SK-N-SH treated with all-trans-retinoic acid at 6 μM for 48 hours (cell line): ENCODE measurements around the gene AATF.
"Not testable (repeated sequence)": the region's sequence is repeated elsewhere in the genome, so short reads cannot be mapped to it uniquely, and the experiment has no call there.

Experiments used
- ATAC-seq: fragments of 200-7000 bp; cut with Tn5 transposase; 3 replicates; pipeline ENCODE4 v1.9.1; 2020; ENCODE audit warnings: mild to moderate bottlenecking, moderate library complexity
- ARNTL ChIP-seq: fragments of 450-650 bp; formaldehyde crosslinking; IDR thresholded peaks from 2 replicates; pipeline ENCODE4 v1.5.0; 2020; ENCODE audit warnings: low read depth, mild to moderate bottlenecking, moderate library complexity, borderline replicate concordance
- ESRRG ChIP-seq: fragments of 250-450 bp; sonication (Bioruptor Pico); IDR thresholded peaks from 2 replicates; pipeline ENCODE4 v1.6.1; 2021; ENCODE audit warnings: mild to moderate bottlenecking
- GLIS3 ChIP-seq: fragments of 250-450 bp; sonication (Bioruptor Pico); IDR thresholded peaks from 2 replicates; pipeline ENCODE4 v1.5.0; 2020; ENCODE audit warnings: mild to moderate bottlenecking, moderate library complexity
- ISL1 ChIP-seq: fragments of 250-450 bp; sonication (Bioruptor Pico); IDR thresholded peaks from 2 replicates; pipeline ENCODE4 v2.1.2; 2022; ENCODE audit warnings: mild to moderate bottlenecking, moderate library complexity
- OSR1 ChIP-seq: fragments of 250-450 bp; sonication (Bioruptor Pico); IDR thresholded peaks from 2 replicates; pipeline ENCODE4 v1.8.0; 2022; ENCODE audit warnings: moderate library complexity, mild to moderate bottlenecking, inconsistent platforms
- RARB ChIP-seq: fragments of 250-450 bp; sonication (Bioruptor Pico); IDR thresholded peaks from 2 replicates; pipeline ENCODE4 v1.8.0; 2021; ENCODE audit warnings: mild to moderate bottlenecking, moderate library complexity
- TCF4 ChIP-seq: fragments of 250-450 bp; sonication (Bioruptor Pico); IDR thresholded peaks from 2 replicates; pipeline ENCODE4 v1.8.0; 2021; ENCODE audit warnings: mild to moderate bottlenecking, moderate library complexity, borderline replicate concordance
- TOX ChIP-seq: fragments of 250-450 bp; sonication (Bioruptor Pico); IDR thresholded peaks from 2 replicates; pipeline ENCODE4 v1.8.0; 2021; ENCODE audit warnings: mild to moderate bottlenecking, moderate library complexity, borderline replicate concordance
- ZFP30 ChIP-seq: fragments of 450-650 bp; formaldehyde crosslinking; IDR thresholded peaks from 2 replicates; pipeline ENCODE4 v1.5.0; 2022; ENCODE audit warnings: mild to moderate bottlenecking, moderate library complexity
- ZNF8 ChIP-seq: fragments of 450-650 bp; formaldehyde crosslinking; IDR thresholded peaks from 2 replicates; pipeline ENCODE4 v1.5.0; 2020; ENCODE audit warnings: mild to moderate bottlenecking, moderate library complexity
- TF ChIP-seq, protein P1 (sequence below): fragments of 250-450 bp; sonication (Bioruptor Pico); IDR thresholded peaks from 2 replicates; pipeline ENCODE4 v1.8.0; 2020; ENCODE audit warnings: mild to moderate bottlenecking, moderate library complexity, borderline replicate concordance
- TF ChIP-seq, protein P2 (sequence below): fragments of 250-450 bp; sonication (Bioruptor Pico); IDR thresholded peaks from 2 replicates; pipeline ENCODE4 v1.5.1; 2021; ENCODE audit warnings: mild to moderate bottlenecking, moderate library complexity
- TF ChIP-seq, protein P3 (sequence below): fragments of 250-450 bp; sonication (Bioruptor Pico); IDR thresholded peaks from 2 replicates; pipeline ENCODE4 v1.8.0; 2021; ENCODE audit warnings: low read depth, mild to moderate bottlenecking, moderate library complexity, borderline replicate concordance
- TF ChIP-seq, protein P4 (sequence below): fragments of 250-450 bp; sonication (Bioruptor Pico); IDR thresholded peaks from 2 replicates; pipeline ENCODE4 v1.5.1; 2020; ENCODE audit warnings: low read depth, mild to moderate bottlenecking, moderate library complexity
- TF ChIP-seq, protein P5 (sequence below): fragments of 250-450 bp; sonication (Bioruptor Pico); IDR thresholded peaks from 2 replicates; pipeline ENCODE4 v1.5.0; 2020; ENCODE audit warnings: mild to moderate bottlenecking, moderate library complexity

Gene AATF

DNA sequence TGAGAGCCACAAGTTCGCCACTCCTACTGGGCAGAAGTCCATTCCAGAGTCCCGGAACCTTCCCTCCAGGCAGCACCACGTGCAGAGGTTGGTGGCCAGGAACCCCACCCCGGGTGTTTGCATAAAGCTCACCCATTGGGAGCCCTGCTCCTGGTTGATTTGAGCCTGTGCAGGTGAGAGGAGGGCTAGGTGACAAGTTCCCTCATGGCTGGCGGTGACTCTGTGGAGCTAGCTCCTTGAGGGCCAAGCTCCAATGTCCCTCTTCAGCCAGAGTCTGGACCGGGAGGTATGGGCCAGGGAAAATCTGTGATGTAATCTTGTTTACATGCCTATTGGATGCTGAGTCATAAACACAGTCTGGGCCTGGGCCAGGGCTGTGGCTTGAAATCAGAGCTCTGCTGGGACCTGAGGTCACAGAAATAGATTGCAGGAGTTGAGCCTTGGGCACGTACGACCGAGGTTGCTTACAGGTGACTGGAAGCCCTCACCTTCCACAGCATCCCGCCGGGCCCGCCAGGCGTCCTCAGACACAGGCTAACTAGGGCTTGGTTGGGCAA is 118.9 kb downstream of the AATF start (continued):
- TF ChIP-seq, protein P1, sequence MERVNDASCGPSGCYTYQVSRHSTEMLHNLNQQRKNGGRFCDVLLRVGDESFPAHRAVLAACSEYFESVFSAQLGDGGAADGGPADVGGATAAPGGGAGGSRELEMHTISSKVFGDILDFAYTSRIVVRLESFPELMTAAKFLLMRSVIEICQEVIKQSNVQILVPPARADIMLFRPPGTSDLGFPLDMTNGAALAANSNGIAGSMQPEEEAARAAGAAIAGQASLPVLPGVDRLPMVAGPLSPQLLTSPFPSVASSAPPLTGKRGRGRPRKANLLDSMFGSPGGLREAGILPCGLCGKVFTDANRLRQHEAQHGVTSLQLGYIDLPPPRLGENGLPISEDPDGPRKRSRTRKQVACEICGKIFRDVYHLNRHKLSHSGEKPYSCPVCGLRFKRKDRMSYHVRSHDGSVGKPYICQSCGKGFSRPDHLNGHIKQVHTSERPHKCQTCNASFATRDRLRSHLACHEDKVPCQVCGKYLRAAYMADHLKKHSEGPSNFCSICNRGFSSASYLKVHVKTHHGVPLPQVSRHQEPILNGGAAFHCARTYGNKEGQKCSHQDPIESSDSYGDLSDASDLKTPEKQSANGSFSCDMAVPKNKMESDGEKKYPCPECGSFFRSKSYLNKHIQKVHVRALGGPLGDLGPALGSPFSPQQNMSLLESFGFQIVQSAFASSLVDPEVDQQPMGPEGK (CRISPR knock-in tag), result no peak
- no peak for TF ChIP-seq ESRRG (CRISPR knock-in tag)
- TF ChIP-seq, protein P2, sequence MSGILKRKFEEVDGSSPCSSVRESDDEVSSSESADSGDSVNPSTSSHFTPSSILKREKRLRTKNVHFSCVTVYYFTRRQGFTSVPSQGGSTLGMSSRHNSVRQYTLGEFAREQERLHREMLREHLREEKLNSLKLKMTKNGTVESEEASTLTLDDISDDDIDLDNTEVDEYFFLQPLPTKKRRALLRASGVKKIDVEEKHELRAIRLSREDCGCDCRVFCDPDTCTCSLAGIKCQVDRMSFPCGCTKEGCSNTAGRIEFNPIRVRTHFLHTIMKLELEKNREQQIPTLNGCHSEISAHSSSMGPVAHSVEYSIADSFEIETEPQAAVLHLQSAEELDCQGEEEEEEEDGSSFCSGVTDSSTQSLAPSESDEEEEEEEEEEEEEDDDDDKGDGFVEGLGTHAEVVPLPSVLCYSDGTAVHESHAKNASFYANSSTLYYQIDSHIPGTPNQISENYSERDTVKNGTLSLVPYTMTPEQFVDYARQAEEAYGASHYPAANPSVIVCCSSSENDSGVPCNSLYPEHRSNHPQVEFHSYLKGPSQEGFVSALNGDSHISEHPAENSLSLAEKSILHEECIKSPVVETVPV (CRISPR knock-in tag), result no peak

DNA sequence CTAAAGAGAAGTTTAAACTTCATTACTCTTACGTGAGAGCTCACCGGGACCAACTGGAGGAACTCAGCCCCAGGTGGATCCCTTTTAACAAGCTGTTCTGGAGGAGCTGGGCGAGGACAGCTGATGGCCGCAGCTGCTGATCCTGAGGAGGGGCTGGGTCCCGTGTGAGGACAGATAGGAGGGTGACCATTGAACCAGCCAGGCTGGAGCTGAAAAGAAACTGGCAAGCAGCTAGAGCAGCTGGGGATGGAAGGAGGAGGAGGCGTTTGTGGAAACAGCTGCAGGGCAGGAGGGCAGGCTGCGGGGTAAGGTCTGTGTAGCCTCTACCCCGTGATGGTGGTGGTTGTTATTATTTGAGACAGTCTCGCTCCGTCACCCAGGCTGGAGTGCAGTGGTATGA is 119.5 kb downstream of the AATF start:
- TF ChIP-seq, protein P3, sequence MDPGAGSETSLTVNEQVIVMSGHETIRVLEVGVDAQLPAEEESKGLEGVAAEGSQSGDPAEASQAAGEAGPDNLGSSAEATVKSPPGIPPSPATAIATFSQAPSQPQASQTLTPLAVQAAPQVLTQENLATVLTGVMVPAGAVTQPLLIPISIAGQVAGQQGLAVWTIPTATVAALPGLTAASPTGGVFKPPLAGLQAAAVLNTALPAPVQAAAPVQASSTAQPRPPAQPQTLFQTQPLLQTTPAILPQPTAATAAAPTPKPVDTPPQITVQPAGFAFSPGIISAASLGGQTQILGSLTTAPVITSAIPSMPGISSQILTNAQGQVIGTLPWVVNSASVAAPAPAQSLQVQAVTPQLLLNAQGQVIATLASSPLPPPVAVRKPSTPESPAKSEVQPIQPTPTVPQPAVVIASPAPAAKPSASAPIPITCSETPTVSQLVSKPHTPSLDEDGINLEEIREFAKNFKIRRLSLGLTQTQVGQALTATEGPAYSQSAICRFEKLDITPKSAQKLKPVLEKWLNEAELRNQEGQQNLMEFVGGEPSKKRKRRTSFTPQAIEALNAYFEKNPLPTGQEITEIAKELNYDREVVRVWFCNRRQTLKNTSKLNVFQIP (CRISPR knock-in tag), result no peak
- no peak for TF ChIP-seq ISL1 (CRISPR knock-in tag)
- TF ChIP-seq TCF4 (CRISPR knock-in tag), result no peak
- no peak for TF ChIP-seq OSR1 (CRISPR knock-in tag)
- no peak for ATAC-seq

DNA sequence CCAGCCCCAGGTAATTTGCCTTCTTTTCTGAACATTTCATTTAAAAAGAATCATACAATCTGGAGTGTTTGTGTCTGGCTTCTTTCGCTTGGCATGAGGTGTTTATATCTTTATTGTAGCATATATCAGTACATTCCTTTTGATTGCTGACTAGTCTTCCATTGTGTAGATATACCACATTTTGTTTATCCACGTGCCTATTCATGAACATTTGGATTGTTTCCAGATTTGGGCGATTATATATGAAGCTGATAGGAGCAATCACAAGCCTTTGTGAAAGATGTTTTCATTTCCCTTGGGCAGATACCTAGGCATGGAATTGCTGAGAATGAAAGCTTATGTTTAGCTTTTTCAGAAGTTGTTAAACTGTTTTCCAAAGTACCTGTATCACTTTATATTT is 120.3 kb downstream of the AATF start:
- TF ChIP-seq RARB (CRISPR knock-in tag), result no peak
- TF ChIP-seq, protein P4, sequence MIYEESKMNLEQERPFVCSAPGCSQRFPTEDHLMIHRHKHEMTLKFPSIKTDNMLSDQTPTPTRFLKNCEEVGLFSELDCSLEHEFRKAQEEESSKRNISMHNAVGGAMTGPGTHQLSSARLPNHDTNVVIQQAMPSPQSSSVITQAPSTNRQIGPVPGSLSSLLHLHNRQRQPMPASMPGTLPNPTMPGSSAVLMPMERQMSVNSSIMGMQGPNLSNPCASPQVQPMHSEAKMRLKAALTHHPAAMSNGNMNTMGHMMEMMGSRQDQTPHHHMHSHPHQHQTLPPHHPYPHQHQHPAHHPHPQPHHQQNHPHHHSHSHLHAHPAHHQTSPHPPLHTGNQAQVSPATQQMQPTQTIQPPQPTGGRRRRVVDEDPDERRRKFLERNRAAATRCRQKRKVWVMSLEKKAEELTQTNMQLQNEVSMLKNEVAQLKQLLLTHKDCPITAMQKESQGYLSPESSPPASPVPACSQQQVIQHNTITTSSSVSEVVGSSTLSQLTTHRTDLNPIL (CRISPR knock-in tag), result no peak
- TF ChIP-seq ZNF8 (CRISPR knock-in tag), result peak; percentile 88
- no peak for ATAC-seq

DNA sequence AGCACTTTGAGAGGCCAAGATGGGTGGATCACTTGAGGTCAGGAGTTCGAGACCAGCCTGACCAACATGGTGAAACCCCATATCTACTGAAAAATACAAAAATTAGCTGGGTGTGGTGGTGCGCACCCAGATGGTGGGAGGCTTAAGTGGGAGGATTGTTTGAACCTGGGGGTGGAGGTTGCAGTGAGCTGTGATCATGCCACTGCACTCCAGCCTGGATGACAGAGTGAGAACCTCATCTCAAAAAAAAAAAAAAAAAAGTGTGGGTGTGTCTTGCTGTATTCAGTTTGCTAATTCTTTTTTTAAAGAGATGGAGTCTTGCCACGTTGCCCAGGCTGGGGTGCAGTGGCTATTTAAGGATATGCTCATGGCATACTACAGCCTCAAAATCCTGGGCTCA is 124.7 kb downstream of the AATF start:
- ATAC-seq, result not testable (repeated sequence)

DNA sequence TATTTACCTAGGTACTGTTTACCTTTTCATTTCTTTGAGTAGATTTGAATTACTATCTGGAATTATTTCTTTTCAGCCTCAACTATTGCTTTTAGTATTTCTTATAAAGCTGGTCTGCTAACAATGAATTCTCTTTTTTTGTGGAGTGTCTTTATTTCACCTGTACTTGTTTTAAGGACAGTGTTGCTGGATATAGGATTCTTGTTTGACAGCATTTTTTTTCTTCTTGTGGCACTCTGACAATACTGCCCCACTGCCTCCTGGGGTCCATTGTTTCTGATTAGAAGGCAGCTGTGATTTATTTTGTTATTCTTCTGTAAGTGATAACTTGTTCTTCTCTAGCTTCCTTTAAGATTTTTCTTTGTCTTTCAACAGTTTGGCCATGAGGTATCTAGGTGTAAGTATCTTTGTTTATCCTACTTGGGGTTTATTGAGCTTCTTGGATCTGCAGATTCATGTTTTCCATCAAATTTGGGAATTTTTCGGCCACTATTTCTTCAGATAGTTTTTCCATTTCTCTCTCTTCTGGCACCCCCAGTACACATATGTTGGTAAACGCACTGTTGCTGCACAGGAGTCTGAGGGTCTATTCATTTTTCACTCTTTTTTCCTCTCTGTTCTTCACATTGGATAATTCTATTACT is 130.4 kb downstream of the AATF start:
- TF ChIP-seq, protein P5, sequence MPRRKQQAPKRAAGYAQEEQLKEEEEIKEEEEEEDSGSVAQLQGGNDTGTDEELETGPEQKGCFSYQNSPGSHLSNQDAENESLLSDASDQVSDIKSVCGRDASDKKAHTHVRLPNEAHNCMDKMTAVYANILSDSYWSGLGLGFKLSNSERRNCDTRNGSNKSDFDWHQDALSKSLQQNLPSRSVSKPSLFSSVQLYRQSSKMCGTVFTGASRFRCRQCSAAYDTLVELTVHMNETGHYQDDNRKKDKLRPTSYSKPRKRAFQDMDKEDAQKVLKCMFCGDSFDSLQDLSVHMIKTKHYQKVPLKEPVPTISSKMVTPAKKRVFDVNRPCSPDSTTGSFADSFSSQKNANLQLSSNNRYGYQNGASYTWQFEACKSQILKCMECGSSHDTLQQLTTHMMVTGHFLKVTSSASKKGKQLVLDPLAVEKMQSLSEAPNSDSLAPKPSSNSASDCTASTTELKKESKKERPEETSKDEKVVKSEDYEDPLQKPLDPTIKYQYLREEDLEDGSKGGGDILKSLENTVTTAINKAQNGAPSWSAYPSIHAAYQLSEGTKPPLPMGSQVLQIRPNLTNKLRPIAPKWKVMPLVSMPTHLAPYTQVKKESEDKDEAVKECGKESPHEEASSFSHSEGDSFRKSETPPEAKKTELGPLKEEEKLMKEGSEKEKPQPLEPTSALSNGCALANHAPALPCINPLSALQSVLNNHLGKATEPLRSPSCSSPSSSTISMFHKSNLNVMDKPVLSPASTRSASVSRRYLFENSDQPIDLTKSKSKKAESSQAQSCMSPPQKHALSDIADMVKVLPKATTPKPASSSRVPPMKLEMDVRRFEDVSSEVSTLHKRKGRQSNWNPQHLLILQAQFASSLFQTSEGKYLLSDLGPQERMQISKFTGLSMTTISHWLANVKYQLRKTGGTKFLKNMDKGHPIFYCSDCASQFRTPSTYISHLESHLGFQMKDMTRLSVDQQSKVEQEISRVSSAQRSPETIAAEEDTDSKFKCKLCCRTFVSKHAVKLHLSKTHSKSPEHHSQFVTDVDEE (CRISPR knock-in tag), result no peak
- TF ChIP-seq ISL1 (CRISPR knock-in tag) (no peak), TOX (no peak), ARNTL (CRISPR knock-in tag) (no peak)
- ATAC-seq, result no peak

DNA sequence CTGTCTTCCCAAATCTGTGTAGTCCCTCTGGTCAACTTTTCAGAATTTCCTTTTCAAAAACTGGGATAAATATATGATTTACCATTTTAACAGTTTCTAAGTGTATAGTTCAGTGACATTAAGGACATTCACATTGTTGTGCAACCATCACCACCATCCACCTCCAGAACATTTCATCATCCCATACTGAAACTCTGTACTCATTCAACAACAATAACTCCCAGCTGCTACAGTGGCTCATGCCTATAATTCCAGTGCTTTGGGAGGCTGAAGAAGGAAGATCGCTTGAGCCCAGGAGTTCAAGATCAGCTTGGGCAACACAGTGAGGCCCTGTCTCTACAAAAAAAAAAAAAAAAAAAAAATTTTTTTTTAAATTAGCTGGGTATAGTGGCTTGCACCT is 131.0 kb downstream of the AATF start:
- TF ChIP-seq TCF4 (CRISPR knock-in tag) (no peak), ESRRG (CRISPR knock-in tag) (no peak), ZFP30 (no peak), GLIS3 (no peak), ZNF8 (CRISPR knock-in tag) (no peak)
- TF ChIP-seq, all 23 proteins: peak for 0
- ATAC-seq, result no peak
